ENCODE results near the gene TRIM56. TPM values are rescaled to one million over a fixed set of nuclear protein-coding genes. Genes with fewer than 3 reads are reported as not detected.

Gene TRIM56
- total and polyA plus RNA-seq, 2 of the 13 experiments (the other 11 are each of a cell fraction or from before 2014, with no cell fraction given) = 3.2 to 7.1 TPM

DNA sequence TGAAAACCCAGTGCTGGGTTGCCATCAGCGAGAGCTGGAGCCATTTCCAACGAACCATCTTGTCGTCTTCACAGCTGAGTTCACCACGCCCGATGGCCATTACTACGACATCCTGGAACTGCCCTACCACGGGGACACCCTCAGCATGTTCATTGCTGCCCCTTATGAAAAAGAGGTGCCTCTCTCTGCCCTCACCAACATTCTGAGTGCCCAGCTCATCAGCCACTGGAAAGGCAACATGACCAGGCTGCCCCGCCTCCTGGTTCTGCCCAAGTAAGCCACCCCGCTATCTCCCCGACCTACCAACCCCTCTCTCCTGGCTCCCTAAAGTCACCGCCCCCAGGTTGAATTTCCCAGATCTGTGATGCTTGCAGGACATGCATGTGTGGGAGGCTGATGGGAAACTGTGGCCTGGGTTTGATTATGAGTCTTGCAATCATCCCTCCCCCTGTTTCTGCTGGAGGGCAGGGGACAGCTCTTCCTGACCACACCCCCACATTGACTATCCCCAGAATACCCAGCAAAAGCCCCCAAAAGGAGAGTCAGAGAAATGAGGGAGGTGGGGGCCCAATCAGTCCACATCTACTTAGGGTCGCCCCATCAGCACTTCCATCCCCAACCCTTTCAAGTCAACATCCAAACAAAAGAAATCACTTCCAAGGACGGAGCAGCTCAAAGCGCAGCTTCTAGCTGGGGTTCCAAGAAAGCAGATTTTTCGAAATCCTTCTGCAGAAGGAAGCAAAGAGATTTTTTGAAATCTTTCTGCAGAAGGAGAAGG lies 48.5 kb downstream of the TRIM56 start (continued):
- TF ChIP-seq ZNF563 (CRISPR knock-in tag; IDR thresholded peaks at IDR 0.05) (no peak), NFYB (CRISPR knock-in tag; IDR thresholded peaks at IDR 0.05) (no peak), MED8 (CRISPR knock-in tag; IDR thresholded peaks at IDR 0.05; ENCODE audit: insufficient replicate concordance) (no peak), SATB2 (CRISPR knock-in tag; IDR thresholded peaks at IDR 0.05) (no peak), ZNF232 (CRISPR knock-in tag; IDR thresholded peaks at IDR 0.05; ENCODE audit: borderline replicate concordance) (no peak), ATF7-NPFF (CRISPR knock-in tag; IDR thresholded peaks at IDR 0.05; ENCODE audit: low read depth) (no peak; the same call in 1 of the 2 replicates), NR1H2 (CRISPR knock-in tag; IDR thresholded peaks at IDR 0.05; ENCODE audit: borderline replicate concordance, low read depth) (no peak), ZNF775 (CRISPR knock-in tag; IDR thresholded peaks at IDR 0.05; ENCODE audit: borderline replicate concordance) (no peak), ZNF160 (CRISPR knock-in tag; IDR thresholded peaks at IDR 0.05) (peak; percentile 19; the same call in 1 of the 2 replicates), ZC3H13 (CRISPR knock-in tag; IDR thresholded peaks at IDR 0.05) (peak; percentile 69; the same call in 1 of the 2 replicates), HNRNPL (IDR thresholded peaks at IDR 0.05; ENCODE audit: low read depth, low read length) (0 out of 2 replicates have a peak, but pooled peaks have one; percentile 33), ZNF589 (CRISPR knock-in tag; conservative IDR thresholded peaks at IDR 0.05) (0 out of 2 replicates have a peak, but pooled peaks have one; percentile 37), KDM3A (CRISPR knock-in tag; IDR thresholded peaks at IDR 0.05; ENCODE audit: low read depth) (no peak), JDP2 (CRISPR knock-in tag; IDR thresholded peaks at IDR 0.05; ENCODE audit: borderline replicate concordance) (no peak), FIP1L1 (IDR thresholded peaks at IDR 0.05; ENCODE audit: borderline replicate concordance, insufficient read depth, low read depth, low read length) (no peak), POLR2G (IDR thresholded peaks at IDR 0.05; ENCODE audit: low read depth, low read length) (peak; percentile 27), ZBTB3 (CRISPR knock-in tag; IDR thresholded peaks at IDR 0.05; ENCODE audit: borderline replicate concordance, low read depth) (no peak)
- TF ChIP-seq, protein P1, sequence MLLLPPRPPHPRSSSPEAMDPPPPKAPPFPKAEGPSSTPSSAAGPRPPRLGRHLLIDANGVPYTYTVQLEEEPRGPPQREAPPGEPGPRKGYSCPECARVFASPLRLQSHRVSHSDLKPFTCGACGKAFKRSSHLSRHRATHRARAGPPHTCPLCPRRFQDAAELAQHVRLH (CRISPR knock-in tag; IDR thresholded peaks at IDR 0.05; ENCODE audit: borderline replicate concordance, low read depth) = no peak
- TF ChIP-seq, protein P2, sequence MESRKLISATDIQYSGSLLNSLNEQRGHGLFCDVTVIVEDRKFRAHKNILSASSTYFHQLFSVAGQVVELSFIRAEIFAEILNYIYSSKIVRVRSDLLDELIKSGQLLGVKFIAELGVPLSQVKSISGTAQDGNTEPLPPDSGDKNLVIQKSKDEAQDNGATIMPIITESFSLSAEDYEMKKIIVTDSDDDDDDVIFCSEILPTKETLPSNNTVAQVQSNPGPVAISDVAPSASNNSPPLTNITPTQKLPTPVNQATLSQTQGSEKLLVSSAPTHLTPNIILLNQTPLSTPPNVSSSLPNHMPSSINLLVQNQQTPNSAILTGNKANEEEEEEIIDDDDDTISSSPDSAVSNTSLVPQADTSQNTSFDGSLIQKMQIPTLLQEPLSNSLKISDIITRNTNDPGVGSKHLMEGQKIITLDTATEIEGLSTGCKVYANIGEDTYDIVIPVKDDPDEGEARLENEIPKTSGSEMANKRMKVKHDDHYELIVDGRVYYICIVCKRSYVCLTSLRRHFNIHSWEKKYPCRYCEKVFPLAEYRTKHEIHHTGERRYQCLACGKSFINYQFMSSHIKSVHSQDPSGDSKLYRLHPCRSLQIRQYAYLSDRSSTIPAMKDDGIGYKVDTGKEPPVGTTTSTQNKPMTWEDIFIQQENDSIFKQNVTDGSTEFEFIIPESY (CRISPR knock-in tag; IDR thresholded peaks at IDR 0.05) = no peak
- TF ChIP-seq, protein P3, sequence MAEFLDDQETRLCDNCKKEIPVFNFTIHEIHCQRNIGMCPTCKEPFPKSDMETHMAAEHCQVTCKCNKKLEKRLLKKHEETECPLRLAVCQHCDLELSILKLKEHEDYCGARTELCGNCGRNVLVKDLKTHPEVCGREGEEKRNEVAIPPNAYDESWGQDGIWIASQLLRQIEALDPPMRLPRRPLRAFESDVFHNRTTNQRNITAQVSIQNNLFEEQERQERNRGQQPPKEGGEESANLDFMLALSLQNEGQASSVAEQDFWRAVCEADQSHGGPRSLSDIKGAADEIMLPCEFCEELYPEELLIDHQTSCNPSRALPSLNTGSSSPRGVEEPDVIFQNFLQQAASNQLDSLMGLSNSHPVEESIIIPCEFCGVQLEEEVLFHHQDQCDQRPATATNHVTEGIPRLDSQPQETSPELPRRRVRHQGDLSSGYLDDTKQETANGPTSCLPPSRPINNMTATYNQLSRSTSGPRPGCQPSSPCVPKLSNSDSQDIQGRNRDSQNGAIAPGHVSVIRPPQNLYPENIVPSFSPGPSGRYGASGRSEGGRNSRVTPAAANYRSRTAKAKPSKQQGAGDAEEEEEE (CRISPR knock-in tag; IDR thresholded peaks at IDR 0.05; ENCODE audit: borderline replicate concordance) = no peak
- TF ChIP-seq, protein P4, sequence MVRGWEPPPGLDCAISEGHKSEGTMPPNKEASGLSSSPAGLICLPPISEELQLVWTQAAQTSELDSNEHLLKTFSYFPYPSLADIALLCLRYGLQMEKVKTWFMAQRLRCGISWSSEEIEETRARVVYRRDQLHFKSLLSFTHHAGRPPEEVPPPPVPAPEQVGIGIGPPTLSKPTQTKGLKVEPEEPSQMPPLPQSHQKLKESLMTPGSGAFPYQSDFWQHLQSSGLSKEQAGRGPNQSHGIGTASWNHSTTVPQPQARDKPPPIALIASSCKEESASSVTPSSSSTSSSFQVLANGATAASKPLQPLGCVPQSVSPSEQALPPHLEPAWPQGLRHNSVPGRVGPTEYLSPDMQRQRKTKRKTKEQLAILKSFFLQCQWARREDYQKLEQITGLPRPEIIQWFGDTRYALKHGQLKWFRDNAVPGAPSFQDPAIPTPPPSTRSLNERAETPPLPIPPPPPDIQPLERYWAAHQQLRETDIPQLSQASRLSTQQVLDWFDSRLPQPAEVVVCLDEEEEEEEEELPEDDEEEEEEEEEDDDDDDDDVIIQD (CRISPR knock-in tag; IDR thresholded peaks at IDR 0.05; ENCODE audit: low read depth) = no peak
- TF ChIP-seq, protein P5, sequence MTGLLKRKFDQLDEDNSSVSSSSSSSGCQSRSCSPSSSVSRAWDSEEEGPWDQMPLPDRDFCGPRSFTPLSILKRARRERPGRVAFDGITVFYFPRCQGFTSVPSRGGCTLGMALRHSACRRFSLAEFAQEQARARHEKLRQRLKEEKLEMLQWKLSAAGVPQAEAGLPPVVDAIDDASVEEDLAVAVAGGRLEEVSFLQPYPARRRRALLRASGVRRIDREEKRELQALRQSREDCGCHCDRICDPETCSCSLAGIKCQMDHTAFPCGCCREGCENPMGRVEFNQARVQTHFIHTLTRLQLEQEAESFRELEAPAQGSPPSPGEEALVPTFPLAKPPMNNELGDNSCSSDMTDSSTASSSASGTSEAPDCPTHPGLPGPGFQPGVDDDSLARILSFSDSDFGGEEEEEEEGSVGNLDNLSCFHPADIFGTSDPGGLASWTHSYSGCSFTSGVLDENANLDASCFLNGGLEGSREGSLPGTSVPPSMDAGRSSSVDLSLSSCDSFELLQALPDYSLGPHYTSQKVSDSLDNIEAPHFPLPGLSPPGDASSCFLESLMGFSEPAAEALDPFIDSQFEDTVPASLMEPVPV (CRISPR knock-in tag; IDR thresholded peaks at IDR 0.05) = no peak
